ENCODE results near the gene IFIT1. TPM values are rescaled to one million over a fixed set of nuclear protein-coding genes. Genes with fewer than 3 reads are reported as not detected.
A peak's percentile ranks its signal among the peaks of the same experiment; 100 is the strongest.
"Not testable (repeated sequence)": the region's sequence is repeated elsewhere in the genome, so short reads cannot be mapped to it uniquely, and the experiment has no call there.

The IFIT1 gene
- total RNA-seq, 1 experiment from 2014 or later = 13.7 TPM

DNA sequence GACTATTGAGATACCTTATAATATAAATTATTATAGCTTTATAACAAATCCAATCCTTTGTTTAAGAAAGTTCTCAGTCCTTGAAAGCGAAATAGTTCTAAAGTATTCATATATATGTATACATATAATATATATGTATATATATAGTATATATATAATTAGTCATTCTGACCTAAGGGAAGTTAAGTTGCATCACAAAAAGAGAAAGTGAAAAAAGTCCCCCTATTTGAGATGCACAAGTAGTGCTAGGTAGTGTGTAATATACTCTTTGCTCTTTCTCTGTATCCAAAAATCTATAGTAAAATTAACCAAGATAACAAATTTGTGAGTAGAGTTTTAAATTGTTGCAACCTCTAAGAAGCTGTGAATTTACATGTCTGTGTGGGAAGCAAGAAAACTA lies 27.9 kb upstream of the IFIT1 start:
- DNase-seq (ENCODE audit: low read depth) = no peak

GRCh38 chr10:89367529-89367928 lies 24.9 kb upstream of the IFIT1 start:
- no peak for DNase-seq (ENCODE audit: low read depth)

GRCh38 chr10:89368129-89368528 lies 24.3 kb upstream of the IFIT1 start:
- DNase-seq (ENCODE audit: low read depth) = no peak

DNA sequence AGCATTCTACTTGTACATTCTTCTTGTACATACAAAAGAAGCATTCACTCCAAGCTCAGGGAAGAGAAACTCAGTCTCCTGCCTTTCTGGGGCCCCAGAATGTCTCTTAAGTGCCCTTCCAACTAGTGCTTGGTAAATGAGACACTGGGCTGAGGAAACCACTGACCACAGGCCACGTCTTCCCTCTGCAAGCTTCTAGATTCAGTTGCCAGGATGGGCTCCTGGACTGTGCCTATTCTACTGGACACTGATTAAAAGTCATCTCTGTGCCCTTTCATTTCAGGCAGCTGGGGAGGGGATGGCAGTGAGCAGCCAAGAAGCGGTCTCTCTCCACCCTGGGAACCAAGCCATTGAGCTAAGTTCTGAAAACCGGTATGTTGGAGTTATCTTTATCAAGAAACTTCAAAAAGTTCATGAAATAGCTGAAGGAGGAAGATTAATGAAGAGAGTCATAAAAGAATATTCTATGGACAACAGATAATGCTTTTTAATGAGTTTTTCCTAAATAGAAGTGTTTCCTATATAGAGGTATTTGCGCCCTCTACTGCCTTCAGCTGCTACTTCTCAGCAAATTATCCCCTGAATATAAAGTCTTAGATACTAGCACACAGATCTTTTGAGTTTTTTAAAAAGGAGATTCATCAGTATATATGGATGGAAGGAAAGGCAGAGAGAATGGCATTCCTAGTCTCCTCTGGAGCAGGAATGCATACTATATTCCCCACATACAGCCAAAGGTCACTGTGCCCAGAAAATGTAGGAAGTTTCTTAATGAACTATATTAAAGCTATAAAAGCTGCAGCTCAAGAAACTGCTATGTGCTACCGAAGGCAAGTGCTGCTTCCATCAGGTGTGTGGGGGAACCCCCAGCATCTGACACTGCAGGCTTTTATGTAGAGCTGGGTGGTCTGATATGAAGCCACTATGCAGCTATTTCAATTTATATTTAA lies 23.0 kb upstream of the IFIT1 start:
- DNase-seq (ENCODE audit: low read depth) = no peak

- DNase-seq (ENCODE audit: low read depth) = no peak
Measured at GRCh38 chr10:89371079-89371478, 21.3 kb upstream of the IFIT1 start.

DNA sequence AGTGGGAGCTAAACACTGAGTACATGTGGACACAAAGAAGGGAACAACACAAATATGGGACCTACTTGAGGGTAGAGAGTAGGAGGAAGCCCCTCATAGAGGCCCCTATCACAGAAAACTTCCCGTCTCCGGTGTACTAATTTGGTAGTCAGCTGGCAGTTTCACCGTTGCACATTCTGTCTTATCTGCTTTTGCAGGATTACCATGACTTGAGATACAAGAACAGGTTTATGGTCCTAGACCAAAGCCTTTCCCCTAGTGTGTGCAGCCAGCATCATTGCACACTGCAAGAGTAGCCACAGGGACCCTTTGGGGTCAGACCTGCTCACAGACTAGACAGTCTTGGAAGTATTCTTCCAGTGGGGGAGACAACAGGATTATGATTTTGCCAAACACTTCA lies 20.4 kb upstream of the IFIT1 start:
- DNase-seq (ENCODE audit: low read depth) = no peak

DNA sequence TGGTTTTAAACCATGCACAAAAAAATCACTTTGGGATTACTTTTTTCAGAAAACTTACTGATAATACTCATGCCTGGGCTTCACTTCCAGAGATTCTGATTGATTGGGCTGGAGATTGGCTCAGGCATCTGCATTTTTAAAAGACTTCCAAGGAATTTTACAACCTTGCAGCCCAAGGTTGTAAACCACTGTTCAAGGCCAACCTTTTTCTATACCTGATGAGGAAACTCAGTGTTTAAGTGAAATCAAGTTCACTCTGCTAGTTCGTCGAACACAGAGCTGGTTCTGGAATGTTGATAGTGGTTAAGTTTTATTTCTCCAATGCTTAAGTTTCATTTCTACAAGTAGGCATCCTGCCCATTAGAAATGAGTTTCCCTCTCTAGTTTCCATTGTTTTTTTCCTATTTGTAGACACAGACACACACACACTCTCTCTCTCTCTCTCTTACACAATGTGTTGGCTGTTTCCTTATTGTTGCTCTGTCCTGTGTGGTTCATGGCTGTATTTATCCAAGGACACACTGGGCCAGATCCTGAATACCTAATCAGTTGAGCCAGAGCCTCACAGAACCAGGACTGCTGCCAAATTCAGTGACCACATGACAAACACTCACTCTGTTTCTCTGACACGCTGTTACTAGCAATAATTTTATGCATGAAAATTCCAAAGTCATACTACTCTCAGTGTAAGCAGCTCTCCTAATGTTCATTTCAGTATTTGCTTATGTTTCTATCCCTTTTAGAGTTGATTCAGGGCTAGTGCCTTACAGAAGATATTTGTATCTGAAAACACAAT lies 18.3 kb upstream of the IFIT1 start:
- peak; percentile 63 for DNase-seq (ENCODE audit: low read depth)

DNA sequence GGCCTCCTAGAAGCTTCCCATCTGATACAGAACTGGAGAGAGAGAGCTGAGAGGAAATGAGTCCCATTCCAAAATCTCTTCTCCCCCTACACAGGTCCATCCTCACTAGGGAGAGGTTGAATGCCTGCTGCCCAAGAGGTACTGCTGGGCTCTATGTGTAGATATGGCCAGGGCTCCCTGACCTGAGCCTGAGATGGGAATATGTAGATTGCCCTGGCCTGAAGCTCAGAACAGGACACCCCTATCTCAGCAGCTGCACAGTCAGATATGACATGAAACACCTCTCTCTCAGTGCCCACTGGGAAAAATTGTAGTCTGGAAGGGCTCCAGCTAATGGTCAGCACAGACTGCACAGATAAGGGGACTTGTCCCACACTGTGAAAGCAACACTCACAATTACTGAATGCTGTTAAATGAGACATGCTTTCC lies 17.7 kb upstream of the IFIT1 start:
- DNase-seq (ENCODE audit: low read depth) = no peak

DNA sequence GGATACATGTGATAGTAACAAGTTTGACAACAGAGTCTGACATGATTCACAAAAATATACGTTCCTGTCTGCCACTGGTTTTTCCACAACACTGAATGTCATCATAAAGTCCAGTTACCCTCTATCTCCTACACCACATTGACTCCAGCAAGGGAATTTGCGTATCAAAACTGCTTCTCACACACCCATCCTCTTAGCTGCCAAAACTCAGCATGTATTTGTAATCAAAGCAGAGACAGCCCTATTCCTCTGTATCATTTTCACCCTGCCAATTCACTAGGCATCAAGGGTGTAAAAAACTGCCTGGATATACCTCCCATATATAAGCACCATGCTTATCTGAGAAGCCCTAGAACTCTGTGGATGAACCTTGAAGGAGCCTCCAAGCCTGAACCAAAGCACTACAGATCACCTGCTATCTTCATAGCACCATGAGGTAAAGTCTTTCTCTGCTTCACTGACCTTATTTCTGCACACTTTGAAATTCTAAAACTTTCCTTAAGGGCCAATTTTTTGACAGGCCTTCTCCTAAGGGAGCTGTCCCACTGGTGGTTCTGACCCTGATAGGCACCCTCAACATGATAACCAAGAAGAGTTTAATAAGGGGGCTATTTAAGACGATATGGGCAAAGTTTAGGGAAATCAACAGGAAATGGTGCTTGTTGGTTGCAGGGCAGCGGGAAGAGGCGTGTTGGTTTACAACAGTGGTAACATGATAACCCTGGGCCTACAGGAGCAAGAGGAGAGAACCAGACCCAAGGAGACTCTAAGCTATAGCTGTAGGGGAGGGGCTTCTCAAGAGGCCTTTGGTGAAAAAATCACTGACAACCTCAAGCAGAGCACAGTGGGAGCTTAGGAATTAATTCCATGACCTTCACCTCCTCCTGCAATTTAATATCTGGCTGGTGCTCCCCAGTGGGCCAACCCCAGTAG lies 14.5 kb upstream of the IFIT1 start, which contains the start of gene IFIT1B:
Gene IFIT1B, plus strand, starts transcription at position 352 of the 933 bp plus-strand sequence. Its CDS starts 80 bp downstream, at position 432.
- no peak for DNase-seq (ENCODE audit: low read depth)

DNA sequence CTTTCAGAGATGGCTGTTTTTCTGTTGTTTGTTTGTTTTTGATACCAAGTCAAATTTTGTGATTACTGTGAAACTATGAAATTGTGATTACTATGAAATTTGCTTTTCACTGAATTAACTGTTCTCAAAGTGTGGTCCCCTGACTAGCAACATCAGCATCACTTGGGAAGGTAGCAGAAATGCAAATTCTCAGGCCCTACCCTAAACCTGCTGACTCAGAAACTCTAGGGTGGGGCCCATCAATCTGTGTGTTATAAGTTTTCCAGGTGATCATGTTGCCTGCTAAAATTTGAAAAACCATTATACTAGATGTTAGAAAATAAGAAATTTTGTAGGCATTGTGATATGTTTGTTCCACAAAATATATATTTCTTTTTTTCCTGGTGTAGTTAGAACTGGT lies 13.3 kb upstream of the IFIT1 start:
- no peak for DNase-seq (ENCODE audit: low read depth)

GRCh38 chr10:89382757-89383156 lies 9.7 kb upstream of the IFIT1 start:
- no peak for DNase-seq (ENCODE audit: low read depth)

DNA sequence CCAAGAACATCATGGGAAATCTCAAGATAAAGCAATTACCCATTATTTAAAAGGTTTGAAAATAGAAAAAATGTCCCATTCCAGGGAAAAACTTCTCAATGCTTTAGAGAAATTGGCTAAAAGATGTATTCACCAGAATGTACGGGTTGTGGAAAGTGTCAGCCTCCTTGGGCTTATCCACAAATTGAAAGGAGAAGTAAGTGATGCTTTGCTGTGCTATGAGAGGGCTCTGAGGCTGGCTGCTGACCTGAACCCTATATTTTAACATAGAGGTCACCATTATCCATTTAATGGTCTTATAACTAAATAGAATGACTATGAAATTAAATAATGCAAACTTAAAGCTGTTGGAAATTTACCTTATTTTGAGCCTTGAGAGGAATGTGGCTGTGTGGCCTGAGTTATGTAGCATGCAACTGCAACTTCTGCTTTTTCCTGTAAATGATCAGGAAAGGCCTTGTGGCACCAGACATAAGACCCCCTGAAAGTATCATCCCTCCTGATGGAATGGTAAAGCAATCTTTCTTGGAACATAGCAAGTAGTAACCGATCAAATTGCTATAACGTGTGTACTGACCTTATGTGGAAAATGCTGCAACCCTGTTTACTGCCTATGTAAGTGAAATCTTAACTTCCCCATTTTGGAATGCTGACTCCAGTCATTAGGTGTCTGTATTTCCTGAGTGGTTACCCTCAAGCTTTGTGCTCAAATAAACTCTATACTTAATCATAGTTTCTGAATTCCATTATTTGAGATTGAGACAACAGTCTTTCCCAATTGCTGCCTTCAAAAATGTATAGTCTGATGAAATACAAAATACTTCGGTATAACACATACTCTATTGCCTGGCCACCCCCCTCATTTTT lies 7.7 kb upstream of the IFIT1 start:
- DNase-seq (ENCODE audit: low read depth) = no peak

DNA sequence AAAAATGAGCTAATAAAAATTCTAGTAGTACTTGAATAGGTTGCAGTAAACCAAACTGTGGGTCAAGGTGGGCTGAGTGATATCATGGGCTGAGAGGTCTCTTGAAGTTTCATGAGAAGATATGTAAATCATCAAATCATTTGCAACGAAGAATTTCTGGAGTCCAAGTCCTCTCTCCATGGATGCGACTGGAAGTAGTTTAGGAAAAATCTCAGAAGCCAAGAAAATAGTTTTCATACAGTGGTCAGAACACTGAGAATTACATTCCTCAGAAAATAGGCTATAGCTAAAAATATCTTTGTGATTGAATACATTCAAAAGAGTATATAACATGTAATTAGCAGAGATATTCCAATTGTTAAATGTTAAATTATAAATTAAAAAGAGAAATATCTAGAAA lies 3.6 kb upstream of the IFIT1 start:
- no peak for DNase-seq (ENCODE audit: low read depth)

DNA sequence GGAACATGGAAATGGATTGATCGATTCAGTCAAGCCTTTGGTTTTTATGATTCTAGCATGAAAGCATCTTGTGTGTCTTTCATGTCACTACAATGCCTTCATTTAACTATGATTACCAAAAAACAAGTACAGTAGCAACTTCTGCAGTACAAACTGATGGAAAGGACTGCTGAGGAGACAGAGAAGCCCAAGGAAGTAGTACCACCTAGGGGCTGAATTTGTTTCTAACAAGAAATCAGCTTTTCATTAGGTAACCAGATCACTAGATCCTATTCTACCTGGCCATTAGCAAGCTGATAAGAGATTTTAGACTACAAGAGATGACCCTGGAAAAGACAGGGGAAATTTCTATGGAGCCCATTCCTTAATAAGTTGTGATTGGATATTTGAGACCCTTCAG lies 3.2 kb upstream of the IFIT1 start:
- no peak for DNase-seq (ENCODE audit: low read depth)

DNA sequence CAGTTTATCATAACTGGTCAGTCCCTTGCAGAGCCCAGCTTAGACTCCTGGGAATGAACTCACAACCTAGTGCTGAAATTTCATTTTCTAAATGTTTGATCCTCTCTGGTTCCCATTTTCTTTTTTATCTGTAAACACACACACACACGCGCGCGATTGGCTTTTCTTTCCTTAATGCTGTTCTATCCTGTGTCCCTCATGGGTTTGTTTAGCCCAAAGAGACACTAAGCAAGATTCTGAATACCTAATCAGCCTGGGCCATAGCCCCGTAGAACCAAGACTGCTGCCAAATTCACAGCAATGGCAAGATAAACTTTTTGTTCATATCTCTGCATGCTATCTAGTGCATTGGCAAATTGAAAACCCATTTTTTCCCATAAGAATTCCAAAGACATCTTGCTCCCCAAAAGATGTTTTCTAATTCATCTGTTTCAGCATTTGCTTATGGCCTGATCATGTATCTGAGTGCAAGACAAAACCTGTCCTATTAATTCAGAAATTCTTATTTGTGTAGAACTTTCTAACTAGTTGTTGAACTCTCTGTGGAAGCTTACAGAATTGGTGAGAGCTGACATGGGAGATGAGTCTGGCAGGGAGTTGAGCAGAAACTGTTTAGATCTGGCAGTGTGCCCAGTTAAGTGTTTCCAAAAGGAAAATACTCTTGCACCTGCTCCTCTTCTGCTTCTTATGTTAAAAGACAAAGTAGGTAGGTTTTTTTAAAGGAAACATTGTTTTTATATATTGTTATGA lies 1.8 kb upstream of the IFIT1 start:
- no peak for DNase-seq (ENCODE audit: low read depth)

DNA sequence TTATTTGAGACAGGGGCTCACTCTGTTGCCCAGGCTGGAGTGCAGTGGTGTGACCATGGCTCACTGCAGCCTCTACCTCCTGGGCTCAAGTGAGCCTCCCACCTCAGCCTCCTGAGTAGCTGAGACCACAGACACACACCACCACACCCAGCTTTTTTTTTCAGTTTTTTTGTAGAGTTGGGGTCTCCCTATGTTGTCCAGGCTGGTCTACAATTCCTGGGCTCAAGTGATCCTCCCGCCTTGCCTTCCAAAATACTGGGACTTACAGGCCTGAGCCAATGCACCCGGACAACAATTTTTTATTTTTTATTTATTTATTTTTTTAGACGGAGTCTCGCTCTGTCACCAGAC lies 1.2 kb upstream of the IFIT1 start:
- DNase-seq (ENCODE audit: low read depth) = not testable (repeated sequence)

DNA sequence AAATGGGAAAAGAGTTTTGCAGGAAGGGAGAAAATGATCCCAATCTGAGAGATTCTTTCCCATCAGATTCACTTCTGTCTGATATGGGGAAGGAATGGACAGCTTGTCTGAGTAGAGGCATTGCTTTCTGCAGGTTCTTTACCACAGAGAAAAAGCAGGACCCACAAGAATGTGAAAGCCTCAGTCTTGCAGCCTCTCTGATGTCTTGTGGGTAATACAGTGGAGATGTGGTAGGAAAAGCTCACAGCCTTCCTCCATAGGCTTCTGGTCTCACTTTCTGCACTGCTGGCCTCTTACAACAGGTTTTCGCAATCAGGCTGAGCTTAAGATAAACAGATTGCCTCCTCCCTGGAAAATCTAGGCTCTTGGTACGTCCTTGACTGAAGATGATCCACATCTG lies 551 bp downstream of the IFIT1 start:
- DNase-seq (ENCODE audit: low read depth) = no peak

DNA sequence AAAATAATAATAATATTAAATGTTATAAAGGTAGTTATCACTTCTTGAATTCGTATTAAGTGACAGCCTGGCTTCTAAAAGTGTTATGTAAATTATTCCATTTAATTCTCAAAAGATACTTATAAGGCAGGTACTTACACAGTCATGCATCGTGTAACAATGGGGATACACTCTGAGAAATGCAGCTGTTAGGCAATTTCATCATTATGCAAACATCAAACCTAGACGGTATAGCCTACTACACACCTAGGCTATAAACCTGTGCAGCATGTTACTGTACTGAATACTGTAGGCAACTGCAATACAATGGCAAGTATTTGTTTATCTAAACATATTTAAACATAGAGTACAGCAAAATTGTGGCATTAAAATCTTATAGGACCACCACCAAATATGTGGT lies 1.5 kb downstream of the IFIT1 start:
- DNase-seq (ENCODE audit: low read depth) = no peak

DNA sequence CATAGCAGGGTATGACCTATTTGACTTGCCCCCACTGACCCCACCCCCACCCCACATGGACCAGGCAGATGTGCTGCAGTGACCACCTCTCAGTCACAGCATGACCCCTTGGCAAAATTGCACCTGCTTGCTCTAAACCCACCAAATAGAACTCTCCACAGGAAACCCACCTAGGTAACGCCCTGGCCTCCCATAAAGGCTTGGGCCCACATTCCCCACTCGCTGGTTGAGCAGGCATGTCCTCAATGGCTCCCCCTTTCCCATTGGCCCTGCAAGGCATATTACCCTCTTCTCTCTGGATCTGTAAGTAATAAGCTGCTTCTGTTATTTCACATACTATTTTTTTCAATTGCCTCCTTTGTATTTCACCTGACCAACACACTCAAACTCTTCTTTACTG lies 2.7 kb downstream of the IFIT1 start:
- no peak for DNase-seq (ENCODE audit: low read depth)

Measured in Daoy (cell line).